Choroid plexus epithelial cell (primary cell): ENCODE results near the gene HMGXB3.
"Not testable (repeated sequence)": the region's sequence is repeated elsewhere in the genome, so short reads cannot be mapped to it uniquely, and the experiment has no call there.

Source experiments
- DNase-seq: peaks from one replicate; pipeline ENCODE4 v3.0.0-alpha.2; 2010; ENCODE audit warnings: low read depth
- H3K4me3 ChIP-seq: 2 replicates; pipeline ENCODE4 v1.5.1; 2011; ENCODE audit warnings: low read depth, mild to moderate bottlenecking, control low read depth, low read length, moderate library complexity
- CTCF ChIP-seq: conservative IDR thresholded peaks from 2 replicates; pipeline ENCODE4 v1.5.1; 2011; ENCODE audit warnings: low read depth, mild to moderate bottlenecking, control low read depth, inconsistent platforms, low read length, moderate library complexity

Gene HMGXB3

GRCh38 chr5:150078802-150079689 is 78.5 kb downstream of the HMGXB3 start:
- no peak for TF ChIP-seq CTCF
- no peak overlapping the region for H3K4me3 ChIP-seq
- no peak for DNase-seq

GRCh38 chr5:150079909-150080461 is 79.4 kb downstream of the HMGXB3 start:
- no peak for TF ChIP-seq CTCF
- DNase-seq = no peak
- no peak overlapping the region for H3K4me3 ChIP-seq

DNA sequence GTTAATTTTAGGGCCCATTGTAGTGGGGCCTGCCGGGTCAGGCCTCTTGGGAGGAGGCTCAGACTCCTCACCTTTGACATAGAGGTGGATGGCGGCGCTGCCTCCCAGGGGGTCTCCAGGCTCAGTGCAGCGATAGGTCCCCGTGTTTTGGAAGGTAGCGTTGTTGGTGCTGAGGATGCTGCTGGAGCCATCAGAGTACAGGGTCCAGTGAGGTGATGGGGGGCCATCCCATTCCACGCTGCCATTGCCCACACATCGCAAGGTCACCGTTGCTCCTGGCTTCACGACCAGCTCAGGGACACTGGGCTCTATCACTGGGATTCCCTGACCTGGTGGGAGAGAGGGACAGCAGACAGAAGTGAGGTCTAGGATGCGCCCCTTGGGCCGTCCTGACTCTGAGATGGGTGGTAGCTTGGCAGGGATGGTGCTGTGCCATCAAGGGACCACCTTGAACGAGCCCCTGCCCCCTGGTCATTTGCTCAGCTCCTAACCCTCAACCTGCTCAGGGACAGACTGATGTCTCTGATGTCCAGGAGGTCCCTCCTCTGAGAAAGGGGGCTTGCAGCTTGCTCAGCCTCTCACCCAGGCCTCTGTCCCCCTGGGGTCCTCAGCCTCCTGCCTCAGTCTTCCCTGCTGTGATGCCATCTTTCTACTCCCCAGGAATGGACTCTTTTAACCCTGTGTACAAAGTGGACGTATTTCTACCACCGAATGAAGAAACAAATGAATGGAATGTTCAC is 80.3 kb downstream of the HMGXB3 start:
- TF ChIP-seq CTCF = no peak
- DNase-seq = no peak
- H3K4me3 ChIP-seq = no peak overlapping the region

- DNase-seq = no peak
- H3K4me3 ChIP-seq = no peak overlapping the region
- no peak for TF ChIP-seq CTCF
Observed at GRCh38 chr5:150081541-150082283, 81.2 kb downstream of the HMGXB3 start.

GRCh38 chr5:150082374-150082773 is 81.8 kb downstream of the HMGXB3 start:
- TF ChIP-seq CTCF = no peak
- no peak overlapping the region for H3K4me3 ChIP-seq
- DNase-seq = no peak

- TF ChIP-seq CTCF = no peak
- DNase-seq = no peak
- H3K4me3 ChIP-seq = no peak overlapping the region
Observed at GRCh38 chr5:150082889-150083288, 82.3 kb downstream of the HMGXB3 start.

DNA sequence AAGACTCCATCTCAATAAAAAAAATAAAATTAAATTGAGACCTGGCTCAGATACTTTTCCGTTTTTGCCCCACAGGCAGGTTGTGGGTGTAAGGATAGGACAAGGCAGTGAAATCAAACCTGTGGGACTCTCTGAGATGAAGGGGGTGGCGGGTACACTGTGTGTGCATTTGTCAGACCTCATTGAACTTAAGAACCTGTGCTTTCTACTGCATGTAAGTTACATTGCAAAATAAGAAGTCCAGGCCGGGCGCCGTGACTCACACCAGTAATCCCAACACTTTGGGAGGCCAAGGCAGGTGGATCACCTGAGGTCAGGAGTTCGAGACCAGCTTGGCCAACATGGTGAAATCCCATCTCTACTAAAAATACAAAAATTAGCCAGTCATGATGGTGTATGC is 84.2 kb downstream of the HMGXB3 start:
- H3K4me3 ChIP-seq, DNase-seq: not testable (repeated sequence)
